IMR-90 (cell line): ENCODE results near the gene ARRDC3. TPM values are rescaled to one million over a fixed set of nuclear protein-coding genes. Genes with fewer than 3 reads are reported as not detected.

Experiments
- ATAC-seq: fragments of 200-7000 bp; cut with Tn5 transposase; 2 replicates; pipeline ENCODE4 v1.9.1; 2020; ENCODE audit warnings: low read depth, mild to moderate bottlenecking, moderate library complexity
- BruUV-seq: library from RNA; stranded (reverse); fragments of 400-500 nt; replicated peaks from 2 replicates; lab custom pipeline; 2021; lab: Mats Ljungman, UMichigan
- CTCF ChIA-PET: fragments of 300-600 bp; formaldehyde crosslinking; extraction: SDS; loops from one replicate; lab custom pipeline; 2021; ENCODE audit warnings: antibody characterized with exemption; lab: Yijun Ruan, JAX
- POLR2A ChIA-PET: fragments of 300-600 bp; sonication (Branson Sonifier 250); formaldehyde crosslinking; loops from one replicate; lab custom pipeline; 2022; ENCODE audit warnings: antibody characterized with exemption; ENCODE audit not compliant: unreplicated experiment; lab: Charles Lee
- DNase-seq: peaks from one replicate; pipeline ENCODE4 v3.0.0; 2013
- H2AFZ ChIP-seq: replicated peaks from 2 replicates; pipeline ENCODE3; 2013; ENCODE audit warnings: low read length, mild to moderate bottlenecking; ENCODE audit not compliant: poor library complexity
- H2AK5ac ChIP-seq: 2 replicates; pipeline ENCODE4 v1.6.1; 2013; ENCODE audit warnings: low read depth, low read length, inconsistent platforms
- H2AK9ac ChIP-seq: replicated peaks from 2 replicates; pipeline ENCODE3; 2013; ENCODE audit warnings: mild to moderate bottlenecking, low read depth, low read length, moderate library complexity; ENCODE audit not compliant: poor library complexity
- H2BK120ac ChIP-seq: 2 replicates; pipeline ENCODE4 v1.6.1; 2013; ENCODE audit warnings: low read depth, low read length, inconsistent platforms
- H2BK15ac ChIP-seq: 3 replicates; pipeline ENCODE4 v1.6.1; 2013; ENCODE audit warnings: low read depth, low read length, inconsistent platforms
- H2BK20ac ChIP-seq: 2 replicates; pipeline ENCODE4 v1.6.1; 2013; ENCODE audit warnings: low read depth, mild to moderate bottlenecking, inconsistent platforms, low read length, moderate library complexity
- H2BK5ac ChIP-seq: 2 replicates; pipeline ENCODE4 v1.6.1; 2013; ENCODE audit warnings: mild to moderate bottlenecking, low read depth, low read length, inconsistent platforms; ENCODE audit not compliant: poor library complexity, severe bottlenecking
- H3K14ac ChIP-seq: replicated peaks from 2 replicates; pipeline ENCODE4 v1.6.1; 2013; ENCODE audit warnings: low read depth, low read length, inconsistent platforms
- H3K18ac ChIP-seq: 2 replicates; pipeline ENCODE4 v1.6.1; 2013; ENCODE audit warnings: low read depth, low read length, control low read depth
- H3K23ac ChIP-seq: 2 replicates; pipeline ENCODE4 v1.6.1; 2013; ENCODE audit warnings: low read depth, low read length, inconsistent platforms
- H3K27ac ChIP-seq: 2 replicates; pipeline ENCODE4 v1.5.1; 2013; ENCODE audit warnings: mild to moderate bottlenecking, control low read depth, low read length; ENCODE audit not compliant: insufficient read depth
- H3K27me3 ChIP-seq: 2 replicates; pipeline ENCODE4 v1.6.1; 2013; ENCODE audit warnings: low read length; ENCODE audit not compliant: control insufficient read depth, insufficient read depth
- H3K36me3 ChIP-seq: 2 replicates; pipeline ENCODE4 v1.6.1; 2013; ENCODE audit warnings: low read length, mixed read lengths; ENCODE audit not compliant: control insufficient read depth, insufficient read depth
- H3K4ac ChIP-seq: 2 replicates; pipeline ENCODE4 v1.6.1; 2013; ENCODE audit warnings: low read depth, low read length, inconsistent platforms
- H3K4me1 ChIP-seq: 2 replicates; pipeline ENCODE4 v1.6.1; 2013; ENCODE audit warnings: low read length, mixed read lengths; ENCODE audit not compliant: control insufficient read depth, insufficient read depth
- H3K4me2 ChIP-seq: 2 replicates; pipeline ENCODE4 v1.6.1; 2013; ENCODE audit warnings: low read depth, mild to moderate bottlenecking, control low read depth, low read length, moderate library complexity
- H3K4me3 ChIP-seq: 2 replicates; pipeline ENCODE4 v1.5.1; 2013; ENCODE audit warnings: low read depth, mild to moderate bottlenecking, control low read depth, low read length, moderate library complexity; ENCODE audit not compliant: insufficient read depth
- H3K56ac ChIP-seq: 2 replicates; pipeline ENCODE4 v1.6.1; 2013; ENCODE audit warnings: low read length, inconsistent platforms; ENCODE audit not compliant: insufficient read depth; ENCODE audit errors: extremely low read depth
- H3K79me1 ChIP-seq, 2 experiments: 2 replicates each; pipeline ENCODE4 v1.6.1; 2013; ENCODE audit warnings: low read length in 2 of 2, inconsistent platforms in 1 of 2, low read depth in 1 of 2
- H3K9ac ChIP-seq: 2 replicates; pipeline ENCODE4 v1.6.1; 2013; ENCODE audit warnings: low read depth, low read length, control low read depth
- H3K9me1 ChIP-seq: 2 replicates; pipeline ENCODE4 v1.6.1; 2013; ENCODE audit warnings: low read length, inconsistent platforms; ENCODE audit not compliant: insufficient read depth
- H3K9me3 ChIP-seq: 2 replicates; pipeline ENCODE4 v1.6.1; 2013; ENCODE audit warnings: low read length; ENCODE audit not compliant: control insufficient read depth, insufficient read depth
- H4K20me1 ChIP-seq: 2 replicates; pipeline ENCODE4 v1.6.1; 2013; ENCODE audit warnings: low read length, inconsistent platforms; ENCODE audit not compliant: insufficient read depth
- H4K5ac ChIP-seq: 2 replicates; pipeline ENCODE4 v1.6.1; 2013; ENCODE audit warnings: mild to moderate bottlenecking, low read depth, low read length, control low read depth
- H4K8ac ChIP-seq, 2 experiments: 2 replicates each; pipeline ENCODE4 v1.6.1; 2013; ENCODE audit warnings: low read depth in 2 of 2, low read length in 2 of 2, control low read depth in 1 of 2, inconsistent platforms in 1 of 2
- H4K91ac ChIP-seq: 2 replicates; pipeline ENCODE4 v1.6.1; 2013; ENCODE audit warnings: low read depth, low read length, inconsistent platforms; ENCODE audit not compliant: insufficient read depth
- CEBPB ChIP-seq: IDR thresholded peaks from 2 replicates; pipeline ENCODE4 v1.6.1; 2012; ENCODE audit warnings: low read depth, low read length, improper control_type of control experiment
- dilution Hi-C: fragments of 300-500 bp; cut with HindIII; formaldehyde crosslinking; loops from one replicate; pipeline ENCODE4 v1.14.3; 2018; ENCODE audit warnings: low sequenced_read_pairs; ENCODE audit not compliant: unreplicated experiment
- in situ Hi-C: fragments of 300-500 bp; cut with MboI; formaldehyde crosslinking; loops from 3 replicates; pipeline ENCODE4 v1.14.3; 2019; ENCODE audit warnings: low sequenced_read_pairs, inconsistent platforms, mixed read lengths
- intact Hi-C: fragments of 100-400 bp; cut with micrococcal nuclease; formaldehyde crosslinking; loops from 2 replicates; pipeline ENCODE4 v1.10.0; 2022
- polyA plus RNA-seq, 3 experiments: library from polyadenylated mRNA; depleted of rRNA; stranded (reverse); fragments of >200 nt; gene quantifications; 2 replicates each; pipeline ENCODE4 v1.2.3, GENCODE V29; 2012; ENCODE audit warnings: low replicate concordance in 1 of 3
- total RNA-seq: library from RNA; depleted of rRNA; stranded (reverse); fragments of >200 nt; gene quantifications from 2 replicates; pipeline ENCODE4 v1.2.3, GENCODE V29; 2012
- TF ChIP-seq, protein P1 (sequence below): fragments of 150-350 bp; IDR thresholded peaks from 2 replicates; pipeline ENCODE4 v1.6.1; 2017; ENCODE audit warnings: mild to moderate bottlenecking, antibody characterized with exemption, low read length, low read depth

ARRDC3 gene
- total and polyA plus RNA-seq, 2 of the 4 experiments (the other 2 are of a cell fraction), result 19.3 to 86.7 TPM

DNA sequence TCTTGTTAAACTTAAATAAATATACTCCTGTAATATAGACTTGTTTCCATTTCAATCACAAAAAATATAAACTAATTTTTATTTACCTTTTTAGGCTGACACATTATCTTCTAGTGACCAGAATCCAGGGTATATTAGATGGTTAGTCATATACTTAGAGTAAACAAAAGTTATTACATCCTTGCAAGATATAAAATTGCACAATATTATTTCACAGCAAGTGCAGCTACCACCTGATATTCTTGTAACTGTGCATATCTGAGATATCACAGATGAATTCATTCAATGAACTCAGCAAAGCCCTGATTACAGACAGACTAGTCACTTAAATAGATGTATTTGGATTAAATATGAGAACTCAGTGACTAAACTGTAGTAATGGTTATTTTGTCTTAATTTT lies 25.6 kb upstream of the ARRDC3 start:
- no peak overlapping the region for H3K14ac ChIP-seq
- no peak overlapping the region for H3K4me2 ChIP-seq
- H2BK15ac ChIP-seq, result no peak overlapping the region
- H2BK120ac ChIP-seq, result no peak overlapping the region
- ATAC-seq (peak; percentile 24; the same call in 1 of the 2 replicates), DNase-seq (peak; percentile 49)
- H4K91ac ChIP-seq, result no peak overlapping the region
- H3K9me1 ChIP-seq, result no peaks in the 10 kb centered on the region
- no peak overlapping the region for H2BK20ac ChIP-seq
- no peaks in the 10 kb centered on the region for H3K36me3 ChIP-seq
- H3K4ac ChIP-seq, result no peak overlapping the region
- no peak overlapping the region for H2AK5ac ChIP-seq
- CTCF ChIA-PET, result interaction anchor here (1.3 to 1.6 kb wide), 2 partner anchors 10 to 23 kb away, joined by 4 to 5 read pairs; no protein-coding TSS in a partner anchor
- H3K23ac ChIP-seq, result no peak overlapping the region
- H3K18ac ChIP-seq, result no peak overlapping the region
- H4K5ac ChIP-seq, result no peak overlapping the region
- intact Hi-C loops, result no loop called here
- no peaks in the 10 kb centered on the region for H3K27me3 ChIP-seq
- no peak overlapping the region for H3K27ac ChIP-seq
- no peaks in the 10 kb centered on the region for H3K9me3 ChIP-seq
- no peak overlapping the region for H2BK5ac ChIP-seq
- H3K4me3 ChIP-seq, result no peak overlapping the region
- H3K79me1 ChIP-seq, result no peaks in the 10 kb centered on the region
- no peak overlapping the region for H4K8ac ChIP-seq
- in situ Hi-C loops, result no loop called here
- peak; percentile 86 for TF ChIP-seq CEBPB
- TF ChIP-seq, protein P1, sequence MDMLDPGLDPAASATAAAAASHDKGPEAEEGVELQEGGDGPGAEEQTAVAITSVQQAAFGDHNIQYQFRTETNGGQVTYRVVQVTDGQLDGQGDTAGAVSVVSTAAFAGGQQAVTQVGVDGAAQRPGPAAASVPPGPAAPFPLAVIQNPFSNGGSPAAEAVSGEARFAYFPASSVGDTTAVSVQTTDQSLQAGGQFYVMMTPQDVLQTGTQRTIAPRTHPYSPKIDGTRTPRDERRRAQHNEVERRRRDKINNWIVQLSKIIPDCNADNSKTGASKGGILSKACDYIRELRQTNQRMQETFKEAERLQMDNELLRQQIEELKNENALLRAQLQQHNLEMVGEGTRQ, result no peak
- H3K9ac ChIP-seq, result no peak overlapping the region
- peaks cover 2% of the 10 kb centered on the region for H3K4me1 ChIP-seq
- no peak overlapping the region for H2AK9ac ChIP-seq
- no peak overlapping the region for H2AFZ ChIP-seq
- dilution Hi-C loops, result loop anchor here (25.0 kb wide), 1 partner anchor 546 kb away; no protein-coding TSS in a partner anchor
- no peak overlapping the region for H3K56ac ChIP-seq
- BruUV-seq, result no TSS peak
- no peaks in the 10 kb centered on the region for H4K20me1 ChIP-seq
- POLR2A ChIA-PET, result no interaction called here
